Measurements from ENCODE around the gene SPEN. TPM values are rescaled to one million over a fixed set of nuclear protein-coding genes. Genes with fewer than 3 reads are reported as not detected.

The SPEN gene
- total RNA-seq, 2 donors from 2014 or later, result 27.8 to 38.9 TPM

DNA sequence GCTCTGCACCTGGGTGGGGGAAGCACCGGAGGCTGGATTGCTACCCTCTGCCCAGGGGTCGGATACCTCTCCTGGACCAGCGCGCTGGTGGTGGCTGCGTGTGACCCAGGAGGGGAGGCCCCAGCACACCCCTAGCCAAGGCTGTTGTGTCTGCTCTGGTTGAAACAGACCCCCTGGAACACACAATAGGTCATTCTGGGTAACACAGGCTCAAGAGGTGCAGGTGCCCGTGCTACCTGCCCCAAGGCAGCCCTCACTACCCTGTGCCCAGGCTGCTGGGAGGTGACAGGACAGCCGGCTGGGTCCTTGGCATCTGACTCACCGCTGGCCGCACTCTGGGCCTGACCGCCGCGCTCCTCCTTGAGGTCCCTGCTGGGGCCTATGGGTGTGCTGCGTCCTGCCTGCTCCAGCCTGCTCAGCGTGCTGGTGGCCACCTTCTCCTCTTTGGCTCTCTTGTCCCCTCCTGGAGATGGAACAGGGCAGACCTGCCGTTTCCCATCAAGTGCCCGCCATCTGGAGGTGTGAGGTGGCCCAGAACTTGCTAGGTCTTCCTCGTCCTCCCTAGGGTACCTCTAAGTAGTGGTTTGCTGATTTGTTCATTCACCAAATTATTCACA lies 98.4 kb downstream of the SPEN start:
- Histone ChIP-seq H3K9me3 (no peaks in the 10 kb centered on the region), H3K4me3 (no peak overlapping the region), H3K36me3 (replicated peaks in 1 of 2; ENCODE audit: insufficient read depth in 1 of 2, low read depth in 2 of 2) (peaks cover 14 to 29% of the 10 kb centered on the region in 2 donors), H3K27me3 (no peaks in the 10 kb centered on the region), H3K27ac (no peak overlapping the region), H3K4me1 (peaks cover 40% of the 10 kb centered on the region)
- ATAC-seq (no peak), DNase-seq (peak in 1 of 4 donors; percentile 12)
- WGBS, 2 donors, result 88 to 92% methylated on average over 5 to 15 of the region's 17 CpGs
- intact Hi-C loops (cut with DNase I), result no loop called here
- no peak for TF ChIP-seq POLR2A (IDR thresholded peaks at IDR 0.05)
- TF ChIP-seq, protein P1, sequence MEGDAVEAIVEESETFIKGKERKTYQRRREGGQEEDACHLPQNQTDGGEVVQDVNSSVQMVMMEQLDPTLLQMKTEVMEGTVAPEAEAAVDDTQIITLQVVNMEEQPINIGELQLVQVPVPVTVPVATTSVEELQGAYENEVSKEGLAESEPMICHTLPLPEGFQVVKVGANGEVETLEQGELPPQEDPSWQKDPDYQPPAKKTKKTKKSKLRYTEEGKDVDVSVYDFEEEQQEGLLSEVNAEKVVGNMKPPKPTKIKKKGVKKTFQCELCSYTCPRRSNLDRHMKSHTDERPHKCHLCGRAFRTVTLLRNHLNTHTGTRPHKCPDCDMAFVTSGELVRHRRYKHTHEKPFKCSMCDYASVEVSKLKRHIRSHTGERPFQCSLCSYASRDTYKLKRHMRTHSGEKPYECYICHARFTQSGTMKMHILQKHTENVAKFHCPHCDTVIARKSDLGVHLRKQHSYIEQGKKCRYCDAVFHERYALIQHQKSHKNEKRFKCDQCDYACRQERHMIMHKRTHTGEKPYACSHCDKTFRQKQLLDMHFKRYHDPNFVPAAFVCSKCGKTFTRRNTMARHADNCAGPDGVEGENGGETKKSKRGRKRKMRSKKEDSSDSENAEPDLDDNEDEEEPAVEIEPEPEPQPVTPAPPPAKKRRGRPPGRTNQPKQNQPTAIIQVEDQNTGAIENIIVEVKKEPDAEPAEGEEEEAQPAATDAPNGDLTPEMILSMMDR (IDR thresholded peaks at IDR 0.05), result no peak

DNA sequence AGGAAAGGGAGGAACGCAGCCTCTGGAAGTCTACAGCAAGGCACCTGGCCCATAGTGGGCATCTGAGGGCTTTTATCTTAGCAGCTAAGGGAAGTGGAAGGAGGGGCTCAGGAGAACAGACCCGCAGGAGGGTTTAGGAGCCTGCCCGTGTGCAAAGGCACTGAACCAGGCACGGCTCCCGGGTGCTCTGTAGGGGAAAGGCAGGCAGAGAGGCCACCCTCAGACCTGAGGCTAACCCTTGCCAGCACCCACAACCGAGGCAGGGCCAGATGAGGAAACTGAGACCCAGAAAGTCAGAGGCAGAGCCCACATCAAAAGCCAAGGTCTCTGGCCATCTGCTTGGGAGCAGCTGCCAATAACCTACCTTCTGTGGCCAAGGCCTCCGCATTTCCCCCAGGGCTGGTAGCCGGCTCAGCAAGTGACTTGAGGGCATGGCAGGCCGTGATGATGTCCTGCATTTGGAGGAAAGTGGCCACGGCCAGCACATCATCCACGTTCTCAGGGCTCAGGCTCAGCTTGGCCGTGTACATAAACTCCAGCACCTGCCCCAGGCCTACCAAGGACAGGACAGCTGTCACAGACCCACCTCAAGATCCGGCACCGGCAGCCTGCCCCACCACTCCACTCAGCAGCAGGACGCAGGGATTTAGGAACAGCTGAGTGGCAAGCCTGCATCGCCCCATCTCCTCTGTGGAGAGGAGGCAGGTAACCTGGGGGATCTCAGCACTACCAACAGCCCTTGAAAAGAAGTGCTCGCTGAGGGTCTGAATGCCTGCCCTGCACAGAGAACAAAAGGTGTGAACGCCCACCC lies 99.3 kb downstream of the SPEN start:
- DNase-seq (peak in 1 of 4 donors; percentile 10), ATAC-seq (no peak)
- 87 to 94% methylated on average over 8 to 18 of the region's 18 CpGs for WGBS, 2 donors
- peaks cover 14 to 29% of the 10 kb centered on the region in 2 donors for H3K36me3 ChIP-seq (replicated peaks in 1 of 2; ENCODE audit: insufficient read depth in 1 of 2, low read depth in 2 of 2)
- no peak overlapping the region for H3K27ac ChIP-seq
- H3K4me3 ChIP-seq, result no peak overlapping the region
- no peaks in the 10 kb centered on the region for H3K27me3 ChIP-seq
- no peaks in the 10 kb centered on the region for H3K9me3 ChIP-seq
- H3K4me1 ChIP-seq, result peaks cover 43% of the 10 kb centered on the region
- TF ChIP-seq, protein P1 (IDR thresholded peaks at IDR 0.05), result no peak
- TF ChIP-seq POLR2A (IDR thresholded peaks at IDR 0.05), result no peak
- intact Hi-C loops (cut with DNase I), result no loop called here

DNA sequence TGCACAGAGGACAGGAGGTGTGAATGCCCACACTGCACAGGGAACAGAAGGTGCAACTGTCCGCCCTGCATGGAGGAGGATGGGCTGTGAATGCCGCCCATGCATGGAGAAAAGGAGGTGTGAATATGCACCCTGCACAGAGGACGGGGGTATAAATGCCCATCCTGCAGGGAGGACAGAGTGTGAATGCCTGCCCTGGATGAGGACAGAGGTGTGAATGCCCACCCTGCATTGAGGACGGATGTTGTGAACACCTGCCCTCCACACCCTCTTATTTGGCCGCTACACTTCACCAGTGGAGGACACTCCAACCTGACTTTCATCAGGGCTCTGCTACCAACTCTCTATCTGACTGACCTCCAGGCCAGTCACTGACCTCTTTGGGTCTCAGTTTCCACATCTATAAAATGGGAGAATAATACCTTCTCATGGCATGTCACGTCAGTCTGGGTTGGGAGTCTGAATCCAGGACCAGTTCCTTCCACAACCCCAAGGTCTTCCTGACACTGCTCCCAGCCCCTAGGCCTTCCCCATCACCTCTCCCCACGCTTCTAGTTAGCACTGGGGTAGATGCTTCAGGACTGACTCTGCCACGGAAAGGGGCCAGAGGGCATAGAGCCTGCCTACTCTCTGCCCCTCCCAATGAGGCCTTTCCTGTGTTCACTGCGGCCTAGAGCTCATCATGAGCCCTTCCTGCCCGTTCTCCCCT lies 100.0 kb downstream of the SPEN start:
- Histone ChIP-seq H3K27ac (no peak overlapping the region), H3K27me3 (no peaks in the 10 kb centered on the region), H3K4me3 (no peak overlapping the region), H3K9me3 (no peaks in the 10 kb centered on the region), H3K36me3 (replicated peaks in 1 of 2; ENCODE audit: insufficient read depth in 1 of 2, low read depth in 2 of 2) (peaks cover 10 to 26% of the 10 kb centered on the region in 2 donors), H3K4me1 (peaks cover 37% of the 10 kb centered on the region)
- 90 to 93% methylated on average over 10 of the region's 10 CpGs for WGBS, 2 donors
- ATAC-seq (no peak), DNase-seq (no peak)
- TF ChIP-seq POLR2A (IDR thresholded peaks at IDR 0.05), result no peak
- TF ChIP-seq, protein P1 (IDR thresholded peaks at IDR 0.05), result no peak
- intact Hi-C loops (cut with DNase I), result no loop called here

DNA sequence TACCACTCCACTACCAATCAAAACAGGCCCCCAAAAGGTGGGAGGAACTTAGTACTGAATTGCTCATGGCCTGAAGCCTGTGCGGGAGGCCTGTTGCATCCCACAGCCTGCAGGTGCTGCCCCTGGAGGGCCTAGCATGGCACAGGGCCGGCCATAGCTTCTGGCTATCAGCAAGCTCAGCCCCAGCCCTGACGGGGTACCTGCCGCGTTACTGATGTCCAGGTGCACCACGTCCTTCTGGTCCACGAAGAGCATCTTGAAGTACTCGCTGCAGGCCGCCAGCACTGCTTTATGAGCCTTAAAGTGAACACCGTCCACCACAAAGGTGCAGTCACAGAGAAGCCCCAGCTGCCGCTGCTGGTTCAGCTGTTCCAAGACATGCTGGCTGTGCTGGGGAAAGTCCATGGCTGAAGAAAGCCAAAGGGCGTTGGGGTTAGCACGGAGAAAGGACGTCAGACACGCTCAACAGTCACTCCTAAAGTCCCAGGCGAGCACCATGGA lies 100.6 kb downstream of the SPEN start:
- intact Hi-C loops (cut with DNase I), result no loop called here
- Histone ChIP-seq H3K4me3 (no peak overlapping the region), H3K36me3 (replicated peaks in 1 of 2; ENCODE audit: insufficient read depth in 1 of 2, low read depth in 2 of 2) (peaks cover 8 to 21% of the 10 kb centered on the region in 2 donors), H3K9me3 (no peaks in the 10 kb centered on the region), H3K27ac (peak overlapping the region in 2 of 4 donors; percentile 80 to 82), H3K27me3 (no peaks in the 10 kb centered on the region), H3K4me1 (peaks cover 35% of the 10 kb centered on the region)
- DNase-seq (peak in 1 of 4 donors; percentile 18), ATAC-seq (no peak)
- no peak for TF ChIP-seq POLR2A (IDR thresholded peaks at IDR 0.05)
- TF ChIP-seq, protein P1 (IDR thresholded peaks at IDR 0.05), result no peak
- 88 to 91% methylated on average over 5 to 16 of the region's 16 CpGs for WGBS, 2 donors
